Heart left ventricle (tissue), 16 donors: ENCODE measurements around the gene FNDC10. TPM values are rescaled to one million over a fixed set of nuclear protein-coding genes. Genes with fewer than 3 reads are reported as not detected.

Source experiments
- ATAC-seq, 4 donors: fragments of 200-7000 bp; cut with Tn5 transposase; one replicate each; pipeline ENCODE4 v1.9.1; 2020 to 2022; ENCODE audit warnings: moderate library complexity in 4 of 4, mild to moderate bottlenecking in 3 of 4, moderate number of reproducible peaks in 1 of 4
- DNase-seq, 5 donors: peaks; one replicate each; pipeline ENCODE4 v3.0.0-alpha.2; 2020
- H3K27ac ChIP-seq, 12 donors: fragments of 200-600 bp; sonication (generic) in 4 of 12; one replicate each; pipeline versions ENCODE4 v1.5.0 to v1.8.0; 2016 to 2022; ENCODE audit warnings: mild to moderate bottlenecking in 2 of 12
- H3K27me3 ChIP-seq, 9 donors: fragments of 200-600 bp; sonication (generic) in 2 of 9; one replicate each; pipeline versions ENCODE4 v1.5.1 to v1.8.0; 2016 to 2022; ENCODE audit warnings: mild to moderate bottlenecking in 3 of 9
- H3K36me3 ChIP-seq, 9 donors: fragments of 200-600 bp; sonication (generic) in 2 of 9; one replicate each; pipeline versions ENCODE4 v1.5.0 to v1.8.0; 2018 to 2022; ENCODE audit warnings: mild to moderate bottlenecking in 2 of 9
- H3K4me1 ChIP-seq, 12 donors: fragments of 200-600 bp; sonication (generic) in 4 of 12; one replicate each; pipeline versions ENCODE4 v1.5.0 to v1.8.0; 2016 to 2022; ENCODE audit warnings: mild to moderate bottlenecking in 3 of 12
- H3K4me3 ChIP-seq, 12 donors: fragments of 200-600 bp; sonication (generic) in 4 of 12; one replicate each; pipeline versions ENCODE4 v1.5.0 to v1.8.0; 2017 to 2022; ENCODE audit warnings: mild to moderate bottlenecking in 9 of 12, moderate library complexity in 4 of 12
- H3K9me3 ChIP-seq, 12 donors: fragments of 200-600 bp; sonication (generic) in 4 of 12; one replicate each; pipeline versions ENCODE4 v1.5.0 to v1.8.0; 2016 to 2022; ENCODE audit warnings: mild to moderate bottlenecking in 1 of 12
- CTCF ChIP-seq, 12 donors: fragments of 200-600 bp; sonication (generic) in 4 of 12; IDR thresholded peaks; one replicate each; pipeline versions ENCODE4 v1.5.0 to v1.8.0; 2018 to 2022; ENCODE audit warnings: antibody characterized with exemption in 12 of 12, mild to moderate bottlenecking in 5 of 12
- POLR2A ChIP-seq, 2 donors: fragments of 450-650 bp; IDR thresholded peaks; one replicate each; pipeline ENCODE4 v1.6.1; 2017; ENCODE audit warnings: antibody characterized with exemption in 2 of 2, mild to moderate bottlenecking in 2 of 2, moderate library complexity in 2 of 2
- WGBS, 4 donors: extraction: QIAGEN DNeasy Blood & Tissue Kit in 2 of 4; methylation state at CpG; one replicate each; pipeline versions ENCODE4 v1.1.5 to v1.1.7; 2013 to 2018; 5-methylcytosine and 5-hydroxymethylcytosine counted together
- intact Hi-C, 10 donors: fragments of 100-400 bp; cut with DNase I; formaldehyde crosslinking; loops; one replicate each; pipeline versions ENCODE4 v1.11.1 to v1.14.2; 2022
- polyA plus RNA-seq, 2 donors: library from polyadenylated mRNA; stranded (reverse); fragments of 200-250 nt; gene quantifications; one replicate each; pipeline ENCODE4 v1.2.3, GENCODE V29; 2013
- total RNA-seq, 9 donors: library from RNA; depleted of rRNA in 2 of 9; stranded (reverse); fragments of >200 nt in 2 of 9; fragmentation: NEBNext Ultra II Directional in 3 of 9; extraction: Animal tissue kit (Norgen Biotek cat#: 25700) in 3 of 9; gene quantifications; one replicate each; pipeline versions ENCODE4 v1.1.0 to v1.2.4, GENCODE V29; 2016 to 2023
- donor health status: ischemic (EF 13 %, LVEDD 7.1; RV severe dilation, severe dysfunction).
- donor health status: healthy with polysubstance abuse.
- donor health status: DM: no; HTN: yes; CAD: no.
- donor health status: DM: no; HTN: no; CAD: no.
- donor health status: ischemic (EF 25% LVEDD 6.9; RV normal size, moderate dysfunction).
- donor health status: ischemic (EF 25% LVEDD 5.7; RV mildly dilated, moderate dysfunction).
- donor health status: healthy.
- donor health status: DM: yes; HTN: yes; CAD: no.
- donor health status: ischemic (EF 35%, LVEDD 5.7; RV mildly dilated, moderate dysfunction).
- donor health status: nonischemic (EF 11% LVEDD 7.7; RV severe dilation, severe dysfunction).
- donor health status: DM: yes; HTN: yes; CAD: no.
- donor health status: PGD.
- donor health status: ischemic (EF 29% LVEDD 5.4; RV normal size, mild dysfunction).
- donor health status: nonischemic (EF 23%, LVEDD 6.1; RV moderate dilation, normal function).

The FNDC10 gene
- total and polyA plus RNA-seq, 11 donors: 1.1 to 6.7 (median 3.6) TPM

DNA sequence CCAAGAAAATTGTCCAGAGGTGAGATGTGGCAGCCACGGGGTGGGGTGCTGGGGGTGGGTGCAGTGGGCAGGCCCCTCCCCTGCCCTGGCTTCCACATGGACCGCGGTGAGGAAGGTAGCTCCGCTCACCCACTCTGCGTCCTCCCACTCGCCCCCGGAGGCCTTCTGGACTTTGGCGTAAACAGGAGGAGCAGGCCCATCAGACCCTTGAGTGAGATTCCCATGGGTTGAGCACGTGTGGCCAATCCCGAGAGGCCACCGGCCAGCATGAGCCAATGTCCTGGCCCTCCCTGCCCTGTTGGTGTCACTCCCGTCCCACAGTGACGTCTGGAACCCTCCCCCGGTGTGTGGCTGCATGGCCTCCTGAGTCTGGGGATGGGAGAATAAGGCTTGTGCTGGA is 51.3 kb downstream of the FNDC10 start:
- no peak for ATAC-seq
- Histone ChIP-seq H3K36me3 (peaks cover 0 to 19% (median 0%) of the 10 kb centered on the region in 9 donors), H3K9me3 (no peaks in the 10 kb centered on the region), H3K4me1 (peaks cover 0 to 33% (median 15%) of the 10 kb centered on the region in 12 donors), H3K27ac (peak overlapping the region in 1 of 12 donors; percentile 2), H3K4me3 (no peak overlapping the region), H3K27me3 (no peaks in the 10 kb centered on the region)
- WGBS, 4 donors: 59 to 81% (median 78%) methylated on average over 10 to 14 of the region's 14 CpGs
- intact Hi-C loops: no loop called here
- TF ChIP-seq CTCF (IDR thresholded peaks at IDR 0.05) (no peak), POLR2A (IDR thresholded peaks at IDR 0.05) (no peak)
- no peak for DNase-seq

Other genes with a start within 250 kb of the FNDC10 start
- gene MXRA8, start 241.6 kb downstream of the FNDC10 start, total RNA-seq: 10 to 100 TPM; 10.5 to 49.3 (median 20.0) TPM
- gene MXRA8, start 241.6 kb downstream of the FNDC10 start, polyA plus RNA-seq: 10 to 100 TPM; 17.7 to 19.5 TPM
- 100 to 1,000 TPM; 157 to 273 (median 188) TPM for gene AURKAIP1, start 224.9 kb downstream of the FNDC10 start, total RNA-seq
- gene AURKAIP1, start 224.9 kb downstream of the FNDC10 start, polyA plus RNA-seq: 100 to 1,000 TPM; 268 to 465 TPM
- 10 to 100 TPM; 35.4 to 66.5 (median 50.7) TPM for gene CCNL2, start 200.8 kb downstream of the FNDC10 start, total RNA-seq
- gene CCNL2, start 200.8 kb downstream of the FNDC10 start, polyA plus RNA-seq: 10 to 100 TPM; 42.3 to 87.8 TPM
- 100 to 1,000 TPM; 112 to 208 (median 128) TPM for gene MRPL20, start 192.8 kb downstream of the FNDC10 start, total RNA-seq
- gene MRPL20, start 192.8 kb downstream of the FNDC10 start, polyA plus RNA-seq: 100 to 1,000 TPM; 147 to 238 TPM
- gene ANKRD65, start 178.9 kb downstream of the FNDC10 start, total RNA-seq: 1 to 10 TPM in 8 of 9 donors, under 1 TPM in 1; 0.58 to 4.0 (median 1.3) TPM
- gene ANKRD65, start 178.9 kb downstream of the FNDC10 start, polyA plus RNA-seq: 1 to 10 TPM in 1 of 2 donors, under 1 TPM in 1; 0.86 to 1.5 TPM
- gene VWA1, start 164.4 kb downstream of the FNDC10 start, total RNA-seq: 10 to 100 TPM; 11.0 to 49.5 (median 18.8) TPM
- gene VWA1, start 164.4 kb downstream of the FNDC10 start, polyA plus RNA-seq: 10 to 100 TPM in 1 of 2 donors, 1 to 10 TPM in 1; 7.0 to 13.2 TPM
- gene ATAD3C, start 150.4 kb downstream of the FNDC10 start, total RNA-seq: 1 to 10 TPM in 3 of 9 donors, under 1 TPM in 4, not detected in 2; 0.12 to 3.4 (median 0.60) TPM
- under 1 TPM; 0.49 to 0.53 TPM for gene ATAD3C, start 150.4 kb downstream of the FNDC10 start, polyA plus RNA-seq
- 10 to 100 TPM in 2 of 9 donors, 1 to 10 TPM in 7; 2.2 to 12.1 (median 5.8) TPM for gene ATAD3B, start 128.4 kb downstream of the FNDC10 start, total RNA-seq
- gene ATAD3B, start 128.4 kb downstream of the FNDC10 start, polyA plus RNA-seq: 10 to 100 TPM; 11.0 to 15.6 TPM
- 10 to 100 TPM; 11.3 to 25.3 (median 18.1) TPM for gene ATAD3A, start 88.0 kb downstream of the FNDC10 start, total RNA-seq
- 10 to 100 TPM; 21.5 to 49.5 TPM for gene ATAD3A, start 88.0 kb downstream of the FNDC10 start, polyA plus RNA-seq
- 1 to 10 TPM in 8 of 9 donors, not detected in 1; 2.6 to 5.6 (median 4.2) TPM for gene TMEM240, start 59.5 kb downstream of the FNDC10 start, total RNA-seq
- 10 to 100 TPM in 1 of 2 donors, 1 to 10 TPM in 1; 1.5 to 12.4 TPM for gene TMEM240, start 59.5 kb downstream of the FNDC10 start, polyA plus RNA-seq
- 100 to 1,000 TPM in 5 of 9 donors, 10 to 100 TPM in 4; 76.3 to 160 (median 106) TPM for gene SSU72, start 25.3 kb downstream of the FNDC10 start, total RNA-seq
- 100 to 1,000 TPM; 113 to 138 TPM for gene SSU72, start 25.3 kb downstream of the FNDC10 start, polyA plus RNA-seq
- gene MIB2, start 15.4 kb upstream of the FNDC10 start, total RNA-seq: 100 to 1,000 TPM in 1 of 9 donors, 10 to 100 TPM in 8; 59.2 to 114 (median 76.3) TPM
- gene MIB2, start 15.4 kb upstream of the FNDC10 start, polyA plus RNA-seq: 100 to 1,000 TPM in 1 of 2 donors, 10 to 100 TPM in 1; 40.7 to 121 TPM
- gene MMP23B, start 32.0 kb upstream of the FNDC10 start, total RNA-seq: 100 to 1,000 TPM in 1 of 9 donors, 10 to 100 TPM in 8; 35.4 to 128 (median 59.0) TPM
- 10 to 100 TPM; 10.4 to 85.9 TPM for gene MMP23B, start 32.0 kb upstream of the FNDC10 start, polyA plus RNA-seq
- 10 to 100 TPM; 20.4 to 30.9 (median 24.5) TPM for gene CDK11B, start 58.9 kb upstream of the FNDC10 start, total RNA-seq
- 10 to 100 TPM; 34.9 to 39.4 TPM for gene CDK11B, start 58.9 kb upstream of the FNDC10 start, polyA plus RNA-seq
- gene SLC35E2B, start 92.7 kb upstream of the FNDC10 start, total RNA-seq: 10 to 100 TPM; 15.1 to 29.2 (median 21.2) TPM
- gene SLC35E2B, start 92.7 kb upstream of the FNDC10 start, polyA plus RNA-seq: 10 to 100 TPM; 12.2 to 14.4 TPM
- gene CDK11A, start 124.2 kb upstream of the FNDC10 start, total RNA-seq: 10 to 100 TPM in 7 of 9 donors, 1 to 10 TPM in 2; 4.2 to 25.5 (median 16.7) TPM
- 10 to 100 TPM; 10.8 to 30.1 TPM for gene CDK11A, start 124.2 kb upstream of the FNDC10 start, polyA plus RNA-seq
- gene NADK, start 178.3 kb upstream of the FNDC10 start, total RNA-seq: 10 to 100 TPM; 17.7 to 45.2 (median 23.3) TPM
- 10 to 100 TPM; 20.4 to 26.4 TPM for gene NADK, start 178.3 kb upstream of the FNDC10 start, polyA plus RNA-seq